ENCODE measurements around the gene GRM8. TPM values are rescaled to one million over a fixed set of nuclear protein-coding genes. Genes with fewer than 3 reads are reported as not detected.

GRM8 gene
- total RNA-seq, 1 experiment from 2014 or later: 0.27 TPM

GRCh38 chr7:126818393-126819196 lies 434.1 kb downstream of the GRM8 start:
- peak; percentile 15 for DNase-seq (ENCODE audit: low read depth)

DNA sequence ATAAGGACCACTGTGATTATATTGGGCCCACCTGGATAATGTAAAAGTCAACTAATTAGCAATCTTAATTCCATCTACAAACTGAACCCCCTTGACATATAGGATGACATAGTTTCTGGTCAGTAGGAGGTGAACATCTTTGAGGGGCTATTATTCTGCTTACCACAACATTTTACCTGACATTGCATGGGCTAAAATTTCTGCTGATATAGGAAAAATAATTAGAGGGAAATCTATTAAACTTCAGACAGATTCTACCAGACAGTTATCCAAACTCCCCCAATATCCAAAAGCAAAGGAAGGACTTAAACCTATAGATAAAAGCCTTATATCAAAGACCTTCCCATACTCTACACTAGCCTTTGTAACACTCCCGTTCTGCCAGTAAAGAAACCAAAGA lies 443.6 kb downstream of the GRM8 start:
- DNase-seq (ENCODE audit: low read depth): no peak

DNA sequence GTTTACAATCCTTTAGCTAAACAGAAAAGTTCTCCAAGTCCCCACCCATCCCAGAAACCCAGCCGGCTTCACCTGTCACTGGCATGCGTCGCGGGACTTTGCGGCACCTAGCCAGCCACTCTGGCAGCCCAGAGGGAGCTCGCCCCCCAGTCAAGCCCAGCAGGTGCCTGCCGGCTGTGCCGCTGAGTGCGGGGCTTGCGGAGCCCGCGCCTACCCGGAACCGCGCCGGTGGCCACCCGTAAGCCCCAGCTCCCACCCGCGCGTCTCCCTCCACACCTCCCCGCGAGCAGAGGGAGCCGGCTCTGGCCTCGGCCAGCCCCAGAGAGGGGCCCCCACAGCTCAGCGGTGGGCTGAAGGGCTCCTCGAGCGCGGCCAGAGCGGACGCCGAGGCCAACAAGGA lies 446.1 kb downstream of the GRM8 start:
- no peak for DNase-seq (ENCODE audit: low read depth)

- DNase-seq (ENCODE audit: low read depth): no peak
Observed at GRCh38 chr7:126805351-126805750, 447.4 kb downstream of the GRM8 start.

GRCh38 chr7:126804604-126805003 lies 448.1 kb downstream of the GRM8 start:
- DNase-seq (ENCODE audit: low read depth): no peak

DNA sequence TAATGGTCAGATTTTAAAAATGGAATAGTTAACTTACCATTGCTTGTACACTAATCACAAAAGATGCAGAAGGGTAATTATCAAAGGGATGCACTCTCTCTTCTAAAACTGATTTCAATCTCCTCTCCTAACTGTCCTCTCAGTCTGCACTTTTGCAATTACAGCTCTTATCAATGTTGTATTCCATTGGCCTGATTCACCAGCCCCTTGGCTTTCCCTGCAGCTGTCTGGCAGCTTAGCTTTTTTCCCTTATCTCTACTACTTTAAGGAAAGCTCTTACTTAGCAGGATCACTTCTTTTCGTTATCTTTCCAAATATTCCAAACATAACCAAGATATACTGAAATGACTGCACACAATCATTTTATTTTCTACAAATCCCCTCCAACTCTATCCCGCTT lies 448.8 kb downstream of the GRM8 start:
- no peak for DNase-seq (ENCODE audit: low read depth)

GRCh38 chr7:126803060-126803665 lies 449.6 kb downstream of the GRM8 start:
- DNase-seq (ENCODE audit: low read depth): peak; percentile 66

DNA sequence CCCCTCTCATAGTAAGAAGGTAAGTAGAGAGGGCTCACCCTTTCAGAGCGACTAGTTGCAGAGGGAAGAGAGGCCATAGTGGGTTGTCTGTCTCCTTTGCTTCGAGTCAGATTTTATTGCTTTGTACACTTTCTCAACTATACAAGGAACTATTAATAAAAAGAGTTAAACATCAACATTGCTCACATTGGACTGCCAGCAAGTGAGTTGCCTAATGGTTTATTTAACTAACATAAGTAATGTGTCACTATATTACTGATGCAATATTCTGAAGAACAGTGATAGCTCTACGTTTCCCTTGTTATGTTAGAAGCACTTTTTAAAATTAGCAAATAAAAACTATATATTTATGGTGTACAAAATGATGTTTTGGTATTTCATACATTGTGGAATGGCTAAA lies 451.0 kb downstream of the GRM8 start:
- DNase-seq (ENCODE audit: low read depth): no peak

DNA sequence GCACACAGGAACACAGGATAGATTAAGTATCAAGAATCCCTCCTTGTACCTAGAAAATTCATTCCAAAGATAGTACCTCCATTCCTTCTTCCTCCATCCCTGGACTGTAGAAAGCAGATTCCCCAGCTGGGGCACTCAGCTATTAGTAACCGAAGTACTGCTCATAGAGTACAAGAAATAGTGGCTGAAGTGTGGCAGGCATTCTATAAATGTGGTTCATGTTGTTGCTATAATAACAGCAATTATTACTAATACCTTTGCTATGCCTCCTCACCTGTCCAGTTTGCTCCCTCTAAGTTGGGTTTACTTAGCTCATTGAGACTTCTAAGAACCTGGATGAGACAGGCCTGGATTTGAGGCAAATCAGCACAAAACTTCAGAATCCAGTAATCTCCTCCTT lies 453.2 kb downstream of the GRM8 start:
- no peak for DNase-seq (ENCODE audit: low read depth)

DNA sequence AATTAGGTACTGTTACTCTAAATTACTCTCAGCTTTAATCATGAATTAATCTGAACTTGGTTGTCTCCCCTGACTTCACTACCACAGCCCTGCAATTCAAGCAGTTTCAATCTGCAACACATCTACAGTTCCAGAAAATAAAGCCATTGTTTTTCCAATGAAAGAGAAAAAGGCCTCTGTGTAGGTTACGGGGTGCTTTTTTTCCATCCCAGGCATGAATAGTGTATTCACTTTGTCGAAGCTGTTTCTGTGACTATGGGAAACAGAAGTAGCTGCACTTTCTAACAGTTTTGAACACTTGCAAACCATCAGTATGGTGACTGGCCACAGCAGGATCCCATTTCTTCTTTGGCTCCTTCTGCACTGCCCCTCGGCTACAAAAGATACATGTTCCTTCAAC lies 460.2 kb downstream of the GRM8 start:
- DNase-seq (ENCODE audit: low read depth): no peak

- DNase-seq (ENCODE audit: low read depth): peak; percentile 46
Observed at GRCh38 chr7:126791306-126791705, 461.4 kb downstream of the GRM8 start.

DNA sequence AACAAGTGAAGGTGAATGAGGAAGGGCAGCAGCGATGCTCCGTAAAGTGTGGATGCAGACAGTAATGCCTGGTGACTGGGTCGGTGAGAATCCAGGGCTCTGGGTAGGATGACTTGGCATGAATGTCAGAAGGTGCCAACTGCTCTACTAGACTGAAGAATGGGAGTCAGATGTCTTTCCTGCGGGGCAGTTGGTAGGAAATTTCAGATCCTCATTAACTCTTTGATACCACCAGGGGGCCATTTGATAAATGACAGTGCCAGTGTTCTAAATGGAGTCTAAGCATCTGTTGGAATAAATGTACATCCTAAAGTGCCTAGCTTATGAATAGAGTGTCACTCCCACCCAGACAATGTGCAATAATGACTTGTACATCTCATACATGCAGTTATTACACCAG lies 462.0 kb downstream of the GRM8 start:
- no peak for DNase-seq (ENCODE audit: low read depth)

GRCh38 chr7:126783613-126784012 lies 469.1 kb downstream of the GRM8 start:
- no peak for DNase-seq (ENCODE audit: low read depth)

- no peak for DNase-seq (ENCODE audit: low read depth)
Observed at GRCh38 chr7:126780993-126781392, 471.7 kb downstream of the GRM8 start.

- no peak for DNase-seq (ENCODE audit: low read depth)
Observed at GRCh38 chr7:126778101-126778500, 474.6 kb downstream of the GRM8 start.

- DNase-seq (ENCODE audit: low read depth): no peak
Observed at GRCh38 chr7:126776498-126776897, 476.2 kb downstream of the GRM8 start.

DNA sequence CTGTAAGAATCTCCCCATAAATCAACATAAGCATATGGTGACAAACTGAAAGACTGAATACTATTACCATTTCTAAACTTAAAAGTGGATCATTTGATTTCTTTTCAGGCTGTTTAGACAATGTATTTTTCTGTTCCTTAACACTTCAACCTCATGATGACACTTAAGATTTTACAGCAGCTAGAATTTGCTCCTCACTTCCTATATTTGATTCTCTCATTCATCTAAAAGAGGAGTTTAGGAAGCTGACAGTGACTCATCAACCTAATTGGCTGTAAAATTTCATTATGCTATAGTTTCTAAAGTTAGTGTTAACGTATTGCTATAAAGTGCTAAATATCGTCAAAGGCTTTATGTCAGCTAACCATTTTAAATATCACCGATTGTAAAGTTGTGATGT lies 478.7 kb downstream of the GRM8 start:
- DNase-seq (ENCODE audit: low read depth): no peak

DNA sequence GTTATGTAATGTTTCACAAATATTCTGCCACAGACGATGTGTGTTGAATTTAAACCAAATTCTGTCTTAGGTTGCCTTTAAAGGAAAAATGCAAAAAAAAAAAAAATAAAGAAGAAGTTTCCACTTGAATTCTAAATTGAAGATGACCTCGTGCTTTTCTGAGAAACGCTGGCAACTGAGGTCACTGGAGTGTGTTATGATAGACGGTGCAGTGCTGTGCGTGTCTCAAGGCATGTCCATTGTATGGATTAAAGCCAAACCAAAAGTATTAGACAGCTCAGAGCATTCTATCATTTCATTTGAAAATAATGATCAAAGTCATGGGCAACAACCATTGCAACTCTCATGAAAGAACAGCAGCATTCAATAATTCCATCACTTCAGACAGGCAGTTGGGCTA lies 483.9 kb downstream of the GRM8 start:
- DNase-seq (ENCODE audit: low read depth): no peak

GRCh38 chr7:126760914-126761577 lies 491.7 kb downstream of the GRM8 start:
- DNase-seq (ENCODE audit: low read depth): no peak

- DNase-seq (ENCODE audit: low read depth): no peak
Observed at GRCh38 chr7:126755381-126755780, 497.4 kb downstream of the GRM8 start.

DNA sequence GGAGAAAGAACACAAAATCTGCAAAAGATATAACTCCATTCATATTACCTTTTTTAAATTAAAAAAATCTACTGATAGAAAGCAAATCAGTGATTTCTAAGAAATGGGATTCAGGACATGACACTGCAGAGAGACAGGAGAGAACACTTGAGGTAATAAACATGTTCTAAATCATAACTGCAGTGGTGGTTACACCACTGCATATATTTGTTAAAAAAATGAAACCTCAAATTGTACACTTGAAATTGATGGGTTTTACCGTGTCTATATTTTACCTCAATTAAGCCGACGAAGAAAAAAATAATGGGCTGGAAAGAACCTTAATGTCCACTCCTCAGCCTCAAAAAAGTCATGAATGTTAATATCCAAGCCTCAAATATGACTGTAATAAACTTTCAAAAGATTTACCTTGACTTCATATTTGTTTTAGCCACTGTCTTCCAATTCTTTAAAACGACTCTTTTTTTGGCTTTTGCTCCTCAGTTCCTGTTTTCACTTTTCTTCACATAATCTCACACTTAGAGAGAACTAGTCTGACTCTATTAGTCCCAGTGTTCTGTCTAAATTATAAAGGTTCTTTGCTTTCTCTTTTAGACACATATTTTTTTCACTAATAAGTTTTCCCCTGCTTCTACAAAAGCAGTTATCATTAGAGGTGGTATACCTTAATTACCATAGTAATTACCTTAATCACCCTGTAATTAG lies 502.4 kb downstream of the GRM8 start:
- DNase-seq (ENCODE audit: low read depth): no peak

GRCh38 chr7:126728967-126729366 lies 523.8 kb downstream of the GRM8 start:
- no peak for DNase-seq (ENCODE audit: low read depth)

Measured in M059J (cell line).